ENCODE data around the gene CAPN9.
A peak's percentile ranks its signal among the peaks of the same experiment; 100 is the strongest.
"Not testable (repeated sequence)": the region's sequence is repeated elsewhere in the genome, so short reads cannot be mapped to it uniquely, and the experiment has no call there.

Gene CAPN9

GRCh38 chr1:230747127-230747730 is at the start of gene CAPN9:
TSS of gene CAPN9 (plus strand) at chr1:230747388. CDS start at chr1:230747497, 109 bp downstream.
- DNase-seq = no peak

GRCh38 chr1:230698130-230698529 is 49.1 kb upstream of the CAPN9 start:
- no peak for DNase-seq

GRCh38 chr1:230698964-230699363 is 48.2 kb upstream of the CAPN9 start:
- DNase-seq = not testable (repeated sequence)

- no peak for DNase-seq
Observed at GRCh38 chr1:230699716-230700115, 47.5 kb upstream of the CAPN9 start.

- DNase-seq = no peak
Observed at GRCh38 chr1:230700132-230700531, 47.1 kb upstream of the CAPN9 start.

- peak; percentile 55 for DNase-seq
Observed at GRCh38 chr1:230701434-230701833, 45.8 kb upstream of the CAPN9 start.

- no peak for DNase-seq
Observed at GRCh38 chr1:230701895-230702768, 45.1 kb upstream of the CAPN9 start.

- no peak for DNase-seq
Observed at GRCh38 chr1:230702934-230703678, 44.1 kb upstream of the CAPN9 start.

GRCh38 chr1:230703679-230704385 is 43.4 kb upstream of the CAPN9 start:
- no peak for DNase-seq

- DNase-seq = no peak
Observed at GRCh38 chr1:230704830-230705229, 42.4 kb upstream of the CAPN9 start.

- no peak for DNase-seq
Observed at GRCh38 chr1:230705289-230706019, 41.7 kb upstream of the CAPN9 start.

- no peak for DNase-seq
Observed at GRCh38 chr1:230706020-230706699, 41.0 kb upstream of the CAPN9 start.

- no peak for DNase-seq
Observed at GRCh38 chr1:230706887-230707731, 40.1 kb upstream of the CAPN9 start.

- DNase-seq = no peak
Observed at GRCh38 chr1:230707732-230708630, 39.2 kb upstream of the CAPN9 start.

- peak; percentile 31 for DNase-seq
Observed at GRCh38 chr1:230708631-230709580, 38.3 kb upstream of the CAPN9 start.

- no peak for DNase-seq
Observed at GRCh38 chr1:230709619-230710542, 37.3 kb upstream of the CAPN9 start.

GRCh38 chr1:230710543-230710904 is 36.7 kb upstream of the CAPN9 start:
- no peak for DNase-seq

Measured in midbrain (tissue), 1 donor.